ENCODE measurements around the gene CENATAC. TPM values are rescaled to one million over a fixed set of nuclear protein-coding genes. Genes with fewer than 3 reads are reported as not detected.

Gene CENATAC
- total RNA-seq, 1 donor = 34.5 TPM

- no peak for DNase-seq (ENCODE audit: low read depth)
- no peak for TF ChIP-seq CTCF (IDR thresholded peaks at IDR 0.05; ENCODE audit: insufficient read depth, low read depth, low read length)
- H3K4me3 ChIP-seq (ENCODE audit: low read depth, low read length) = no peak overlapping the region
Observed at GRCh38 chr11:119026970-119027369, 29.0 kb downstream of the CENATAC start.

- TF ChIP-seq CTCF (IDR thresholded peaks at IDR 0.05; ENCODE audit: insufficient read depth, low read depth, low read length) = no peak
- no peak for DNase-seq (ENCODE audit: low read depth)
- no peak overlapping the region for H3K4me3 ChIP-seq (ENCODE audit: low read depth, low read length)
Observed at GRCh38 chr11:119027561-119028345, 29.8 kb downstream of the CENATAC start.

GRCh38 chr11:119028346-119029068 lies 30.6 kb downstream of the CENATAC start:
- no peak for TF ChIP-seq CTCF (IDR thresholded peaks at IDR 0.05; ENCODE audit: insufficient read depth, low read depth, low read length)
- DNase-seq (ENCODE audit: low read depth) = no peak
- H3K4me3 ChIP-seq (ENCODE audit: low read depth, low read length) = no peak overlapping the region

- H3K4me3 ChIP-seq (ENCODE audit: low read depth, low read length) = no peak overlapping the region
- no peak for TF ChIP-seq CTCF (IDR thresholded peaks at IDR 0.05; ENCODE audit: insufficient read depth, low read depth, low read length)
- no peak for DNase-seq (ENCODE audit: low read depth)
Observed at GRCh38 chr11:119029069-119029339, 31.1 kb downstream of the CENATAC start.

GRCh38 chr11:119029340-119030028 lies 31.5 kb downstream of the CENATAC start:
- TF ChIP-seq CTCF (IDR thresholded peaks at IDR 0.05; ENCODE audit: insufficient read depth, low read depth, low read length) = no peak
- H3K4me3 ChIP-seq (ENCODE audit: low read depth, low read length) = peak overlapping the region; percentile 94
- DNase-seq (ENCODE audit: low read depth) = no peak

- peak overlapping the region; percentile 94 for H3K4me3 ChIP-seq (ENCODE audit: low read depth, low read length)
- DNase-seq (ENCODE audit: low read depth) = no peak
- TF ChIP-seq CTCF (IDR thresholded peaks at IDR 0.05; ENCODE audit: insufficient read depth, low read depth, low read length) = no peak
Observed at GRCh38 chr11:119030029-119030328, 32.0 kb downstream of the CENATAC start.
